K562 (cell line): ENCODE data around the gene AANAT. TPM values are rescaled to one million over a fixed set of nuclear protein-coding genes. Genes with fewer than 3 reads are reported as not detected.

Experiments
- ATAC-seq: fragments of 200-7000 bp; cut with Tn5 transposase; 3 replicates; pipeline ENCODE4 v1.9.1; 2020; ENCODE audit warnings: moderate library complexity
- BruUV-seq: library from RNA; stranded (reverse); fragments of 400-500 nt; replicated peaks from 2 replicates; lab custom pipeline; 2021; lab: Mats Ljungman, UMichigan
- CTCF ChIA-PET: fragments of 300-600 bp; formaldehyde crosslinking; extraction: SDS; loops from one replicate; lab custom pipeline; 2021; ENCODE audit warnings: low intra/inter-chr PET ratio; lab: Yijun Ruan, JAX
- POLR2A ChIA-PET: fragments of 300-600, 350-650 bp; sonication (Branson Sonifier 250); formaldehyde crosslinking; extraction: SDS; loops from one replicate; lab custom pipeline; 2021; ENCODE audit warnings: antibody characterized with exemption, inconsistent platforms; lab: Yijun Ruan, JAX
- DNase-seq, 4 experiments: peaks; one replicate each; pipeline versions ENCODE4 v3.0.0 to v3.0.0-alpha.2; 2011 to 2018; ENCODE audit warnings: low spot score in 3 of 4, mixed read lengths in 3 of 4; ENCODE audit errors: extremely low read depth in 1 of 4
- FAIRE-seq: peaks from 2 replicates; lab custom pipeline; 2011; peaks lifted over from hg19 to GRCh38; lab: Jason Lieb, UNC
- H2AFZ ChIP-seq: 2 replicates; pipeline ENCODE4 v1.6.0; 2011; ENCODE audit warnings: low read depth, low read length, control low read depth, inconsistent platforms
- H3K27ac ChIP-seq: fragments of 200-600 bp; 3 replicates; pipeline ENCODE4 v1.8.0; 2011; ENCODE audit warnings: low read depth, mild to moderate bottlenecking, control low read depth, inconsistent platforms, low read length, moderate library complexity, mixed read lengths; ENCODE audit errors: extremely low read depth
- H3K27me3 ChIP-seq, 2 experiments: fragments of 300-600 bp in 1 of 2; 2 replicates in 1 of 2; 3 replicates in 1 of 2; pipeline versions ENCODE4 v1.6.0 to v1.8.0; 2011; ENCODE audit warnings: inconsistent platforms in 2 of 2, low read length in 2 of 2, mild to moderate bottlenecking in 1 of 2, mixed read lengths in 1 of 2, moderate library complexity in 1 of 2; ENCODE audit not compliant: control insufficient read depth in 2 of 2, insufficient read depth in 2 of 2
- H3K36me3 ChIP-seq: fragments of 300-600 bp; 3 replicates; pipeline ENCODE4 v1.8.0; 2011; ENCODE audit warnings: mild to moderate bottlenecking, low read length, inconsistent platforms; ENCODE audit not compliant: control insufficient read depth, insufficient read depth
- H3K4me1 ChIP-seq, 2 experiments: fragments of 200-600 bp in 1 of 2; replicated peaks in 1 of 2; 2 replicates in 1 of 2; 3 replicates in 1 of 2; pipeline versions ENCODE4 v1.5.1 to v1.8.0; 2011; ENCODE audit warnings: inconsistent platforms in 2 of 2, low read length in 2 of 2, mild to moderate bottlenecking in 1 of 2, mixed read lengths in 1 of 2, moderate library complexity in 1 of 2; ENCODE audit not compliant: control insufficient read depth in 2 of 2, insufficient read depth in 2 of 2
- H3K4me2 ChIP-seq: 2 replicates; pipeline ENCODE4 v1.6.1; 2011; ENCODE audit warnings: low read length, control low read depth, inconsistent platforms, mixed read lengths; ENCODE audit not compliant: insufficient read depth
- H3K4me3 ChIP-seq: fragments of 200-600 bp; sonication (generic), shearing (Covaris generic); 2 replicates; pipeline ENCODE4 v1.5.1; 2016; ENCODE audit warnings: control low read depth, inconsistent platforms
- H3K79me2 ChIP-seq: fragments of 200-600 bp; 3 replicates; pipeline ENCODE4 v1.8.0; 2011; ENCODE audit warnings: low read length, inconsistent platforms; ENCODE audit not compliant: control insufficient read depth, insufficient read depth
- H3K9ac ChIP-seq, 2 experiments: 2 replicates each; pipeline versions ENCODE4 v1.6.0 to v1.6.1; 2011; ENCODE audit warnings: low read depth in 2 of 2, low read length in 2 of 2, control low read depth in 1 of 2, inconsistent platforms in 1 of 2, mild to moderate bottlenecking in 1 of 2, mixed read lengths in 1 of 2; ENCODE audit not compliant: insufficient read depth in 1 of 2
- H3K9me1 ChIP-seq: one replicate; pipeline ENCODE4 v1.6.0; 2011; ENCODE audit warnings: inconsistent platforms, mild to moderate bottlenecking, low read length, moderate library complexity; ENCODE audit not compliant: control insufficient read depth, insufficient read depth
- H3K9me3 ChIP-seq: replicated peaks from 2 replicates; pipeline ENCODE4 v1.5.1; 2011; ENCODE audit warnings: low read depth, low read length, inconsistent platforms; ENCODE audit not compliant: control insufficient read depth, insufficient read depth
- H4K20me1 ChIP-seq: replicated peaks from 2 replicates; pipeline ENCODE4 v1.6.1; 2011; ENCODE audit warnings: low read length, inconsistent platforms, mixed read lengths; ENCODE audit not compliant: control insufficient read depth, insufficient read depth
- EGR1 ChIP-seq: fragments of 450-650 bp; conservative IDR thresholded peaks from 2 replicates; pipeline ENCODE4 v1.6.1; 2017; ENCODE audit warnings: mild to moderate bottlenecking
- FOXP4 ChIP-seq: sonication (generic); formaldehyde crosslinking; IDR thresholded peaks from 2 replicates; pipeline ENCODE4 v1.8.0; 2022; ENCODE audit warnings: mild to moderate bottlenecking, missing genetic modification reagents, borderline replicate concordance
- ZNF830 ChIP-seq: fragments of 250-450 bp; sonication (Bioruptor Pico); IDR thresholded peaks from 2 replicates; pipeline ENCODE4 v1.5.0; 2021; ENCODE audit warnings: mild to moderate bottlenecking
- WGBS: fragments of 100-300 bp; shearing (Covaris generic); methylation state at CpG from one replicate; pipeline ENCODE4 v1.1.6; 2016; ENCODE audit warnings: low coverage, mixed read lengths; ENCODE audit not compliant: insufficient coverage; ENCODE audit errors: missing lambda C conversion rate; 5-methylcytosine and 5-hydroxymethylcytosine counted together
- in situ Hi-C: fragments of 300-500 bp; cut with MboI; formaldehyde crosslinking; loops from 4 replicates; pipeline ENCODE4 v1.15.0; 2018; ENCODE audit warnings: inconsistent platforms, mixed read lengths
- intact Hi-C: fragments of 100-400 bp; cut with micrococcal nuclease; formaldehyde crosslinking; loops from 2 replicates; pipeline ENCODE4 v1.14.2; 2022
- polyA plus RNA-seq, 8 experiments: library from polyadenylated mRNA; depleted of rRNA in 4 of 8; stranded (reverse) in 5 of 8; unstranded in 3 of 8; fragments of >200 nt; fragmentation: Nextera tagmentation in 2 of 8; fragmentation: Illumina TruSeq in 1 of 8; extraction: Ambion mirVana in 2 of 8; extraction: Trizol in 1 of 8; gene quantifications; 2 replicates each; pipeline versions ENCODE4 v1.2.1 to v1.2.3, GENCODE V29; 2011 to 2014; ENCODE audit warnings: inconsistent platforms in 1 of 8, missing spikeins in 1 of 8
- total RNA-seq, 7 experiments: library from RNA; depleted of rRNA in 6 of 7; stranded (reverse); fragments of >200 nt in 6 of 7; fragmentation: Illumina TruSeq in 2 of 7; extraction: Trizol in 2 of 7; gene quantifications; 2 replicates each; pipeline versions ENCODE4 v1.2.1 to v1.2.3, GENCODE V29; 2011 to 2021; ENCODE audit warnings: low replicate concordance in 1 of 7

AANAT gene
- total and polyA plus RNA-seq, 9 of the 15 experiments (the other 6 are each of a cell fraction or from before 2014, with no cell fraction given), result not detected

DNA sequence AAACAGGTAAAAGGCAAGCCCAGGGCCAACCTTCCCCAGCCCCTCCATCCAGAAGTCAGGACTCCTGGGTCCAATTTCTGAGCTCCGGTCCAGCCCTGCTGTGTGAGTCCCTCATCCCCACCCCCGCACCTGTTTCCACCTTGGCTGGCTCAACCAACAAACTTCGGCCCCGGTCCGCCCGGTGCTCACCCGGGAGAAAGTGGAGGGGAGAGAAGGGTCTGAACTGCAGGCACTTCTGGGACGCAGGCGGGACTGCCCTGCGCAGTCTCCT, 33.3 kb downstream of the AANAT start:
- ATAC-seq, result peak; percentile 22
- FAIRE-seq, result no peak
- CTCF ChIA-PET, result interaction anchor here (0.9 kb wide), 1 partner anchor 41 kb away, joined by 4 read pairs; no protein-coding TSS in a partner anchor
- no TSS peak for BruUV-seq
- Histone ChIP-seq H3K27me3 (no peaks in the 10 kb centered on the region), H3K9ac (peak overlapping the region; percentile 50 to 94), H3K9me1 (peaks cover 4% of the 10 kb centered on the region), H3K27ac (no peak overlapping the region), H3K9me3 (no peaks in the 10 kb centered on the region), H2AFZ (peak overlapping the region; percentile 89), H3K4me3 (peak overlapping the region; percentile 71), H3K36me3 (no peaks in the 10 kb centered on the region), H3K79me2 (no peaks in the 10 kb centered on the region), H3K4me1 (peaks cover 16 to 34% of the 10 kb centered on the region in 2 experiments; a peak in 4 of 5 replicates), H3K4me2 (peak overlapping the region; percentile 78), H4K20me1 (peaks cover 5% of the 10 kb centered on the region; the same call in 1 of the 2 replicates)
- in situ Hi-C loops (no loop called here), intact Hi-C loops (no loop called here)
- POLR2A ChIA-PET, result interaction anchor here (0.6 to 0.7 kb wide), 4 partner anchors 15 to 461 kb away, joined by 3 read pairs; no protein-coding TSS in a partner anchor
- TF ChIP-seq FOXP4 (CRISPR knock-in tag) (0 out of 2 replicates have a peak, but pooled peaks have one; percentile 13), EGR1 (peak; percentile 56), ZNF830 (CRISPR knock-in tag) (no peak)
- DNase-seq, result no peak
- WGBS, result 0% methylated on average over 8 of the region's 10 CpGs
